ENCODE data around the gene AGFG1. TPM values are rescaled to one million over a fixed set of nuclear protein-coding genes. Genes with fewer than 3 reads are reported as not detected.

Gene AGFG1
- total and polyA plus RNA-seq, 2 donors (not counting 1 experiment from before 2014, with no cell fraction given), result 28.7 to 83.3 TPM

DNA sequence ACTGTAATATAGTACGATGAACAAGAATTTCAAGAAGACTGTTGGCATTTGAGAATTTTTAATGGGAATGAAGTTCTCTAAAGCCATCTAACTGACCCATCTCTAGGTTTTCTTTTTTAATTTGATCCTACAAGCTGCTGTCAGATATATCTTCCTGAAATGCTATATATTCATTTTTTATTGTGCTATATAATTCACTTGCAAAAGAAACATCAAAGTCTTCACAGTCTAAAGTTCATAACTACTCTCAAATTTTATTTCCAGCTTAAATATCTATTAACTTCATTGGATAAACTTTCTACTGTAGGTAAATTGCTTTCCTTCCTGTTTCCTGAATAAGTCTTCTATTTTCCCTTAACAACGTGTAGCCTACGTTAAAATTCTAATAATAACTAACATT lies 130.4 kb downstream of the AGFG1 start:
- POLR2A ChIA-PET, result no interaction called here
- Mint-ChIP-seq H3K4me3 (no peak overlapping the region), H3K27me3 (peaks cover 30% of the 10 kb centered on the region), H3K27ac (no peak overlapping the region), H3K4me1 (no peaks in the 10 kb centered on the region), H3K9me3 (ENCODE audit: insufficient read depth) (no peaks in the 10 kb centered on the region)
- Histone ChIP-seq H3K27me3 (replicated peaks in 1 of 4; ENCODE audit: control extremely low read depth in 1 of 4, control insufficient read depth in 3 of 4, insufficient read depth in 4 of 4, low read length in 3 of 4) (peaks cover 0 to 5% (median 0%) of the 10 kb centered on the region in 4 experiments), H3K4me3 (ENCODE audit: control extremely low read depth in 1 of 5, extremely low read depth in 1 of 5, insufficient read depth in 1 of 5, low read depth in 2 of 5, low read length in 4 of 5) (no peak overlapping the region), H3K9me3 (ENCODE audit: control extremely low read depth in 1 of 3, control insufficient read depth in 2 of 3, insufficient read depth in 1 of 3, low read length in 2 of 3) (no peaks in the 10 kb centered on the region), H3K27ac (ENCODE audit: low read length in 2 of 2) (no peak overlapping the region), H3K36me3 (replicated peaks in 1 of 2; ENCODE audit: control extremely low read depth in 1 of 2, control insufficient read depth in 1 of 2, extremely low read depth in 1 of 2, insufficient read depth in 2 of 2, low read length in 1 of 2) (no peaks in the 10 kb centered on the region), H3K4me1 (ENCODE audit: control insufficient read depth in 2 of 2, insufficient read depth in 2 of 2, low read length in 2 of 2) (no peaks in the 10 kb centered on the region), H3K4me2 (replicated peaks; ENCODE audit: low read depth, low read length, poor library complexity, severe bottlenecking) (no peak overlapping the region), H2AFZ (ENCODE audit: insufficient read depth, low read depth, low read length, poor library complexity, severe bottlenecking) (no peak overlapping the region), H4K20me1 (ENCODE audit: control insufficient read depth, insufficient read depth, low read length, poor library complexity, severe bottlenecking) (no peaks in the 10 kb centered on the region), H3K79me2 (ENCODE audit: control insufficient read depth, insufficient read depth, low read length) (no peaks in the 10 kb centered on the region), H3K9ac (ENCODE audit: low read length) (no peak overlapping the region)
- intact Hi-C loops (cut with micrococcal nuclease), result no loop called here
- ATAC-seq (ENCODE audit: low read depth) (no peak), DNase-seq (no peak)
- CTCF ChIA-PET, result no interaction called here
- TF ChIP-seq EZH2 (IDR thresholded peaks at IDR 0.05; ENCODE audit: borderline replicate concordance, insufficient read depth, low read depth, low read length, poor library complexity, severe bottlenecking), result no peak
- TF ChIP-seq, protein P1, sequence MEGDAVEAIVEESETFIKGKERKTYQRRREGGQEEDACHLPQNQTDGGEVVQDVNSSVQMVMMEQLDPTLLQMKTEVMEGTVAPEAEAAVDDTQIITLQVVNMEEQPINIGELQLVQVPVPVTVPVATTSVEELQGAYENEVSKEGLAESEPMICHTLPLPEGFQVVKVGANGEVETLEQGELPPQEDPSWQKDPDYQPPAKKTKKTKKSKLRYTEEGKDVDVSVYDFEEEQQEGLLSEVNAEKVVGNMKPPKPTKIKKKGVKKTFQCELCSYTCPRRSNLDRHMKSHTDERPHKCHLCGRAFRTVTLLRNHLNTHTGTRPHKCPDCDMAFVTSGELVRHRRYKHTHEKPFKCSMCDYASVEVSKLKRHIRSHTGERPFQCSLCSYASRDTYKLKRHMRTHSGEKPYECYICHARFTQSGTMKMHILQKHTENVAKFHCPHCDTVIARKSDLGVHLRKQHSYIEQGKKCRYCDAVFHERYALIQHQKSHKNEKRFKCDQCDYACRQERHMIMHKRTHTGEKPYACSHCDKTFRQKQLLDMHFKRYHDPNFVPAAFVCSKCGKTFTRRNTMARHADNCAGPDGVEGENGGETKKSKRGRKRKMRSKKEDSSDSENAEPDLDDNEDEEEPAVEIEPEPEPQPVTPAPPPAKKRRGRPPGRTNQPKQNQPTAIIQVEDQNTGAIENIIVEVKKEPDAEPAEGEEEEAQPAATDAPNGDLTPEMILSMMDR (IDR thresholded peaks at IDR 0.05), result no peak
- no CpG with 5 or more reads among the region's 3 CpGs for WGBS (ENCODE audit: insufficient coverage)

DNA sequence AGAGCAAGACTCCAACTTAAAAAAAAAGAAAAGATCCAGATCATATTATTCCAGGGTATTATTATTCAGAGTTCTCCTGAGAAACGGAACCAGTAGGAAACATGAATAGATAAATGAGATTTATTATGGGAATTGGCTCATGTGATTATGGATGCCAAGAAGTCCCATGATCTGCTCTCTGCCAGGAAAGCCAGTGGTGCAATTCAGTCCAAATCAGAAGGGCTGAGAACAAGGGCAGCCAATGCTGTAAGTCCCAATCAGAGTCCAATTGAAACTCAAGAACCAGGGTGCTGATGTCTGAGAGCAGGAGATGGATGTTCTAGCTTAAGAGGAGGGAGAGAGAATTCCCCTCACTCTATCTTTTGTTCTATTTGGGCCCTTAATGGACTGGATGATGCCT lies 134.5 kb downstream of the AGFG1 start:
- Histone ChIP-seq H3K79me2 (ENCODE audit: control insufficient read depth, insufficient read depth, low read length) (no peaks in the 10 kb centered on the region), H3K9me3 (ENCODE audit: control extremely low read depth in 1 of 3, control insufficient read depth in 2 of 3, insufficient read depth in 1 of 3, low read length in 2 of 3) (peaks cover 0 to 5% (median 0%) of the 10 kb centered on the region in 3 donors), H4K20me1 (ENCODE audit: control insufficient read depth, insufficient read depth, low read length, poor library complexity, severe bottlenecking) (no peaks in the 10 kb centered on the region), H3K4me1 (ENCODE audit: control insufficient read depth in 2 of 2, insufficient read depth in 2 of 2, low read length in 2 of 2) (peaks cover 7 to 15% of the 10 kb centered on the region in 2 donors), H3K4me2 (replicated peaks; ENCODE audit: low read depth, low read length, poor library complexity, severe bottlenecking) (no peak overlapping the region), H3K9ac (ENCODE audit: low read length) (no peak overlapping the region), H2AFZ (ENCODE audit: insufficient read depth, low read depth, low read length, poor library complexity, severe bottlenecking) (no peak overlapping the region), H3K27ac (ENCODE audit: low read length in 2 of 2) (no peak overlapping the region), H3K27me3 (replicated peaks in 1 of 4; ENCODE audit: control extremely low read depth in 1 of 4, control insufficient read depth in 3 of 4, insufficient read depth in 4 of 4, low read length in 3 of 4) (peaks cover 0 to 7% (median 0%) of the 10 kb centered on the region in 4 experiments), H3K36me3 (replicated peaks in 1 of 2; ENCODE audit: control extremely low read depth in 1 of 2, control insufficient read depth in 1 of 2, extremely low read depth in 1 of 2, insufficient read depth in 2 of 2, low read length in 1 of 2) (no peaks in the 10 kb centered on the region), H3K4me3 (ENCODE audit: control extremely low read depth in 1 of 5, extremely low read depth in 1 of 5, insufficient read depth in 1 of 5, low read depth in 2 of 5, low read length in 4 of 5) (no peak overlapping the region)
- peaks cover 20% of the 10 kb centered on the region for H3K27me3 Mint-ChIP-seq
- H3K27ac Mint-ChIP-seq, result no peak overlapping the region
- no peak for DNase-seq
- peaks cover 17% of the 10 kb centered on the region for H3K4me1 Mint-ChIP-seq
- CTCF ChIA-PET, result no interaction called here
- POLR2A ChIA-PET, result no interaction called here
- no peak overlapping the region for H3K4me3 Mint-ChIP-seq
- no peaks in the 10 kb centered on the region for H3K9me3 Mint-ChIP-seq (ENCODE audit: insufficient read depth)
- WGBS (ENCODE audit: insufficient coverage), result no CpG with 5 or more reads among the region's 1 CpG
- intact Hi-C loops (cut with micrococcal nuclease), result no loop called here
- TF ChIP-seq EZH2 (IDR thresholded peaks at IDR 0.05; ENCODE audit: borderline replicate concordance, insufficient read depth, low read depth, low read length, poor library complexity, severe bottlenecking), result no peak
- TF ChIP-seq, protein P1 (IDR thresholded peaks at IDR 0.05), result no peak
- no peak for ATAC-seq (ENCODE audit: low read depth)

Data from B cell (primary cell).